ENCODE results near the gene COL20A1. TPM values are rescaled to one million over a fixed set of nuclear protein-coding genes. Genes with fewer than 3 reads are reported as not detected.

The COL20A1 gene
- total RNA-seq, 1 experiment from 2014 or later, result 0.23 TPM

- no peak for TF ChIP-seq SIN3A (IDR thresholded peaks at IDR 0.05; ENCODE audit: borderline replicate concordance, insufficient read depth, low read depth, low read length)
- TF ChIP-seq, protein P1, sequence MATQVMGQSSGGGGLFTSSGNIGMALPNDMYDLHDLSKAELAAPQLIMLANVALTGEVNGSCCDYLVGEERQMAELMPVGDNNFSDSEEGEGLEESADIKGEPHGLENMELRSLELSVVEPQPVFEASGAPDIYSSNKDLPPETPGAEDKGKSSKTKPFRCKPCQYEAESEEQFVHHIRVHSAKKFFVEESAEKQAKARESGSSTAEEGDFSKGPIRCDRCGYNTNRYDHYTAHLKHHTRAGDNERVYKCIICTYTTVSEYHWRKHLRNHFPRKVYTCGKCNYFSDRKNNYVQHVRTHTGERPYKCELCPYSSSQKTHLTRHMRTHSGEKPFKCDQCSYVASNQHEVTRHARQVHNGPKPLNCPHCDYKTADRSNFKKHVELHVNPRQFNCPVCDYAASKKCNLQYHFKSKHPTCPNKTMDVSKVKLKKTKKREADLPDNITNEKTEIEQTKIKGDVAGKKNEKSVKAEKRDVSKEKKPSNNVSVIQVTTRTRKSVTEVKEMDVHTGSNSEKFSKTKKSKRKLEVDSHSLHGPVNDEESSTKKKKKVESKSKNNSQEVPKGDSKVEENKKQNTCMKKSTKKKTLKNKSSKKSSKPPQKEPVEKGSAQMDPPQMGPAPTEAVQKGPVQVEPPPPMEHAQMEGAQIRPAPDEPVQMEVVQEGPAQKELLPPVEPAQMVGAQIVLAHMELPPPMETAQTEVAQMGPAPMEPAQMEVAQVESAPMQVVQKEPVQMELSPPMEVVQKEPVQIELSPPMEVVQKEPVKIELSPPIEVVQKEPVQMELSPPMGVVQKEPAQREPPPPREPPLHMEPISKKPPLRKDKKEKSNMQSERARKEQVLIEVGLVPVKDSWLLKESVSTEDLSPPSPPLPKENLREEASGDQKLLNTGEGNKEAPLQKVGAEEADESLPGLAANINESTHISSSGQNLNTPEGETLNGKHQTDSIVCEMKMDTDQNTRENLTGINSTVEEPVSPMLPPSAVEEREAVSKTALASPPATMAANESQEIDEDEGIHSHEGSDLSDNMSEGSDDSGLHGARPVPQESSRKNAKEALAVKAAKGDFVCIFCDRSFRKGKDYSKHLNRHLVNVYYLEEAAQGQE (IDR thresholded peaks at IDR 0.05; ENCODE audit: insufficient read depth in 1 of 2, low read depth in 2 of 2, low read length in 1 of 2), result peak in 1 of 2 experiments; percentile 22; a peak in 1 of 4 replicates
- Histone ChIP-seq H3K27ac (ENCODE audit: low read length) (no peak overlapping the region), H3K27me3 (ENCODE audit: control insufficient read depth, insufficient read depth, low read length) (no peaks in the 10 kb centered on the region), H3K9me3 (ENCODE audit: control insufficient read depth, insufficient read depth, low read depth, low read length) (no peaks in the 10 kb centered on the region), H3K4me3 (ENCODE audit: low read depth in 2 of 2, low read length in 2 of 2) (no peak overlapping the region), H3K36me3 (ENCODE audit: control insufficient read depth, insufficient read depth, low read length) (no peaks in the 10 kb centered on the region), H3K4me1 (ENCODE audit: control insufficient read depth, insufficient read depth, low read length) (no peaks in the 10 kb centered on the region)
- DNase-seq (ENCODE audit: low read depth, low spot score) (no peak), ATAC-seq (no peak)
- no TSS peak for BruUV-seq (replicated peaks)
- ChIA-PET POLR2A (no interaction called here), CTCF (no interaction called here)
- intact Hi-C loops (cut with micrococcal nuclease; ENCODE audit: unreplicated experiment) (no loop called here), in situ Hi-C loops (cut with HindIII; ENCODE audit: low pct_unique_long_range_greater_than_20kb, low sequenced_read_pairs) (no loop called here)
Observed at GRCh38 chr20:63328026-63328700, 35.2 kb downstream of the COL20A1 start.

- H3K4me3 ChIP-seq (ENCODE audit: low read depth in 2 of 2, low read length in 2 of 2), result no peak overlapping the region
- intact Hi-C loops (cut with micrococcal nuclease; ENCODE audit: unreplicated experiment), result no loop called here
- in situ Hi-C loops (cut with HindIII; ENCODE audit: low pct_unique_long_range_greater_than_20kb, low sequenced_read_pairs), result no loop called here
- ATAC-seq, result no peak
- BruUV-seq (replicated peaks), result no TSS peak
- ChIA-PET CTCF (no interaction called here), POLR2A (no interaction called here)
- H3K27ac ChIP-seq (ENCODE audit: low read length), result no peak overlapping the region
- H3K9me3 ChIP-seq (ENCODE audit: control insufficient read depth, insufficient read depth, low read depth, low read length), result no peaks in the 10 kb centered on the region
- no peaks in the 10 kb centered on the region for H3K36me3 ChIP-seq (ENCODE audit: control insufficient read depth, insufficient read depth, low read length)
- no peaks in the 10 kb centered on the region for H3K4me1 ChIP-seq (ENCODE audit: control insufficient read depth, insufficient read depth, low read length)
- H3K27me3 ChIP-seq (ENCODE audit: control insufficient read depth, insufficient read depth, low read length), result no peaks in the 10 kb centered on the region
- TF ChIP-seq TCF7L2 (IDR thresholded peaks at IDR 0.05; ENCODE audit: low read depth, low read length), result no peak
- TF ChIP-seq SIN3A (IDR thresholded peaks at IDR 0.05; ENCODE audit: borderline replicate concordance, insufficient read depth, low read depth, low read length), result no peak
- no peak for TF ChIP-seq POLR2AphosphoS5 (IDR thresholded peaks at IDR 0.05; ENCODE audit: low read depth, low read length)
- TF ChIP-seq, protein P1 (IDR thresholded peaks at IDR 0.05; ENCODE audit: insufficient read depth in 1 of 2, low read depth in 2 of 2, low read length in 1 of 2), result no peak
- no peak for TF ChIP-seq CTCF (IDR thresholded peaks at IDR 0.05)
- DNase-seq (ENCODE audit: low read depth, low spot score), result no peak
Observed at GRCh38 chr20:63328718-63329275, 35.8 kb downstream of the COL20A1 start.
